Measurements from ENCODE around the gene ZNF669. TPM values are rescaled to one million over a fixed set of nuclear protein-coding genes. Genes with fewer than 3 reads are reported as not detected.

The ZNF669 gene
- polyA plus RNA-seq, 1 experiment, result 2.1 TPM

DNA sequence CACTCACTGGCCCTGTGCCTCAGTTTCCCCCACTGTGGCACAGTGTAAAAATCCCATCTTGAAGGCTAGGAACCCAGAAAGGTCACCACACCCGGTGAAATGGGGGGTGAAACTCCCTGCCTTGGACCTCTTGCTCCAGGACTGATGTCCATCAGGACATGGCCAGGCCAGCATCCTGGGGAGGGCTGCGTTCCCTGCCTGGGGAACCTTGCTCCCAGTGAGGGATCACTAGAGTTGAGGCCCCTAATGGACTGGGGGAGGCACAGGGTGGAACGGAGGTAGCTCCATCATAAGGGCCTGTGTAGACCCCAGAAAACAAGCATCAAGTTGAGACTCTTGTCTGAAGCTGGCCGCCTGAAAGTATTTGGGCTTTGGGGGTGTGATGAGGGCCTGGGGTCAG, 15.2 kb downstream of the ZNF669 start:
- no peak for DNase-seq (ENCODE audit: low read depth)
- H3K36me3 ChIP-seq (ENCODE audit: control insufficient read depth, insufficient read depth, low read length), result no peaks in the 10 kb centered on the region
- H3K4me3 ChIP-seq (ENCODE audit: low read depth, low read length), result no peak overlapping the region
- ChIA-PET CTCF (interaction anchor here (0.9 kb wide), 1 partner anchor 10 kb away, joined by 3 read pairs; the partner anchor contains the start of gene ZNF670), POLR2A (no interaction called here)
- TF ChIP-seq, protein P1, sequence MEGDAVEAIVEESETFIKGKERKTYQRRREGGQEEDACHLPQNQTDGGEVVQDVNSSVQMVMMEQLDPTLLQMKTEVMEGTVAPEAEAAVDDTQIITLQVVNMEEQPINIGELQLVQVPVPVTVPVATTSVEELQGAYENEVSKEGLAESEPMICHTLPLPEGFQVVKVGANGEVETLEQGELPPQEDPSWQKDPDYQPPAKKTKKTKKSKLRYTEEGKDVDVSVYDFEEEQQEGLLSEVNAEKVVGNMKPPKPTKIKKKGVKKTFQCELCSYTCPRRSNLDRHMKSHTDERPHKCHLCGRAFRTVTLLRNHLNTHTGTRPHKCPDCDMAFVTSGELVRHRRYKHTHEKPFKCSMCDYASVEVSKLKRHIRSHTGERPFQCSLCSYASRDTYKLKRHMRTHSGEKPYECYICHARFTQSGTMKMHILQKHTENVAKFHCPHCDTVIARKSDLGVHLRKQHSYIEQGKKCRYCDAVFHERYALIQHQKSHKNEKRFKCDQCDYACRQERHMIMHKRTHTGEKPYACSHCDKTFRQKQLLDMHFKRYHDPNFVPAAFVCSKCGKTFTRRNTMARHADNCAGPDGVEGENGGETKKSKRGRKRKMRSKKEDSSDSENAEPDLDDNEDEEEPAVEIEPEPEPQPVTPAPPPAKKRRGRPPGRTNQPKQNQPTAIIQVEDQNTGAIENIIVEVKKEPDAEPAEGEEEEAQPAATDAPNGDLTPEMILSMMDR (IDR thresholded peaks at IDR 0.05; ENCODE audit: insufficient read depth, low read depth, low read length), result no peak
- H3K27me3 ChIP-seq (ENCODE audit: control insufficient read depth, insufficient read depth, low read length), result no peaks in the 10 kb centered on the region

DNA sequence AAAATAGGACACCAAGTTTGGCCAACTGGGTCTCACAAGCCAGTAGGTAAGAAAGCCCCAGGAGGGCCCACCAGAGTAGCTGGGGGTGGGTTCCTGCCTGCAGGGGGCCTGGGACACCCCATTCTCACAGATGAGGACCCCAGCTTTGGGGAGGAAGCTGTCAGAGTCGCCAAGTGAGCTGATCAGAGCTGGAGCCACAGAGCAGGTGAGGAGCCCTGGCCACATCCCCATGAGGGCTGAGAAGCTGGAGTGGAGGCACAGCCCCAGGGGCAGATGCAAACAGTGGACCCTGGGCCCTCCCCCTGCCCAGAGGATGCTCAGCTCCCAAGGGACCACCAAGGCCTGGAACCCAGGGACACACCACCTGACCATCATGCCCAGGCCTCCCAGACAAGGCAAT, 16.9 kb downstream of the ZNF669 start:
- H3K36me3 ChIP-seq (ENCODE audit: control insufficient read depth, insufficient read depth, low read length), result no peaks in the 10 kb centered on the region
- CTCF ChIA-PET, result interaction anchor here (0.8 kb wide), 1 partner anchor 14 kb away, joined by 3 read pairs; no protein-coding TSS in a partner anchor
- DNase-seq (ENCODE audit: low read depth), result no peak
- no peak overlapping the region for H3K4me3 ChIP-seq (ENCODE audit: low read depth, low read length)
- no peaks in the 10 kb centered on the region for H3K27me3 ChIP-seq (ENCODE audit: control insufficient read depth, insufficient read depth, low read length)
- TF ChIP-seq, protein P1 (IDR thresholded peaks at IDR 0.05; ENCODE audit: insufficient read depth, low read depth, low read length), result no peak
- POLR2A ChIA-PET, result no interaction called here

DNA sequence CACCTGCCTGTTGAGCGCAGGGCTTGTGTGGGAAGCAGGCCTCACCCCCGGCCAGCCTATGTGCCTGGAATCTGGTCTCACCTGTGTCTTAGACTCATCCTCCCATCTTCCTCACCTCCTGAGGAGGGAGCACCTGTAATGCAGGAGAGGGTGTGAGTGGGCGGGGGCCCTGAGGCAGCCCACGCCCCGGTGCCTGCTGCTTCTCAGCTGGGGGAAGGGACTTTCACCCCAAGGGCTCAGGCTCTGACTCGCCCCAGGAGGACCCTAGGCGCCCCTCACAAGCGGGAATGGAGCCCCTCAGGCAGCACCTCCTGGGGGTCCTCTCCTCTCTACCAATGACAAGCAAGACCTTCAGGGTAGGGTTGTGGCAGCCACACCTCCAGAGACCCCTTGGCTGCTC, 18.8 kb downstream of the ZNF669 start:
- ChIA-PET CTCF (no interaction called here), POLR2A (no interaction called here)
- DNase-seq (ENCODE audit: low read depth), result no peak
- Histone ChIP-seq H3K36me3 (ENCODE audit: control insufficient read depth, insufficient read depth, low read length) (no peaks in the 10 kb centered on the region), H3K4me3 (ENCODE audit: low read depth, low read length) (no peak overlapping the region), H3K27me3 (ENCODE audit: control insufficient read depth, insufficient read depth, low read length) (no peaks in the 10 kb centered on the region)
- TF ChIP-seq, protein P1 (IDR thresholded peaks at IDR 0.05; ENCODE audit: insufficient read depth, low read depth, low read length), result no peak

DNA sequence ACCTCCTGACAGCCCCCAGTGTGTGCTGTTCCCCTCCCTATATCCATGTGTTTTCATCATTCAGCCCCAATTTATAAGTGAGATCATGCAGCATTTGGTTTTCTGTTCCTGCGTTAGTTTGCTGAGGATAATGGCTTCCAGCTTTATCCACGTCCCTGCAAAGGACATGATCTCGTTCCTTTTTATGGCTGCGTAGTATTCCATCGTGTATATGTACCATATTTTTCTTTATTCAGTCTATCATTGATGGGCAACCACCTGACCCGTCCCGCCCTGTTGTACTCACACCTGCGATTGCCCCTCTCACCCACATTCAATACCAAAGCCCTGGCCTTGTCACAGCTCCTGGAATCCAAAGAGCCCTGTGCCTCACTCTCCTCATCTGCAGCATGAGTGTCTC, 19.4 kb downstream of the ZNF669 start:
- ChIA-PET CTCF (no interaction called here), POLR2A (no interaction called here)
- DNase-seq (ENCODE audit: low read depth), result no peak
- H3K27me3 ChIP-seq (ENCODE audit: control insufficient read depth, insufficient read depth, low read length), result no peaks in the 10 kb centered on the region
- TF ChIP-seq, protein P1 (IDR thresholded peaks at IDR 0.05; ENCODE audit: insufficient read depth, low read depth, low read length), result no peak
- H3K4me3 ChIP-seq (ENCODE audit: low read depth, low read length), result no peak overlapping the region
- no peaks in the 10 kb centered on the region for H3K36me3 ChIP-seq (ENCODE audit: control insufficient read depth, insufficient read depth, low read length)

DNA sequence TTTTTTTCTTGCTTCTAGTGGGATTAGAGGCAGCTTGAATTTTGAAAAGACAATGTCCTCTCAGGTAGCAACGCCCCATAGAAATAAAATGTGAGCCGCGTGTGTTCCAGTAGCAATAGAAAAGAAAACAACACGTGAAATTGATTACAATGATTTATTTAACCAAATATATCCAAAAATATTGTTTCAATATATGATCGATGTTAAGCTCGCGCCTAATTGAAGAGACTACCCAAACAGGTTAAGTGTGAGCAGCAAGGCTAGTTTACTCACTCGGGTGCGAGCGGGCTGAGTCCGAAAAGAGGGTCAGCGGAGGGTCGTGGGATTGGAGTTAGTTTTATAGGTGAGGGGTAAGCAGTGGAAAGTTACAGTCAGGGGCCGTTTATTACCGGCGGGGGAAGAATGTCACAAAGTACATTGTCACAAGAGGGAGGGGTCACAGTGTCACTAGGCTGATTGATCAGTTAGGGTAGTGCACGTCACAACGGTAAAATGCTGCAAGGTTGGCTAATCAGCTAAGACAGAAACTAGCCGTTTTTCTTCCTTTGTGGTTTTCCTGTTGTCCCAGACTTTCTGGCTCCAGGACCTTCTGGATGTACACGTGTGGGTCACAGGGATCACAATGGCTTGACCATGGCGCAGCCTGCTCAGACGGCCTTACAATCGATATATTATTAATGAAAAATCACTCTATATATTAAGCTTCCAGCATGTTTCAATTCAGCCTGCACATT, 24.8 kb downstream of the ZNF669 start:
- ChIA-PET POLR2A (no interaction called here), CTCF (interaction anchor here (0.9 kb wide), 1 partner anchor 10 kb away, joined by 3 read pairs; no protein-coding TSS in a partner anchor)
- Histone ChIP-seq H3K4me3 (ENCODE audit: low read depth, low read length) (no peak overlapping the region), H3K36me3 (ENCODE audit: control insufficient read depth, insufficient read depth, low read length) (no peaks in the 10 kb centered on the region), H3K27me3 (ENCODE audit: control insufficient read depth, insufficient read depth, low read length) (no peaks in the 10 kb centered on the region)
- TF ChIP-seq, protein P1 (IDR thresholded peaks at IDR 0.05; ENCODE audit: insufficient read depth, low read depth, low read length), result no peak
- DNase-seq (ENCODE audit: low read depth), result no peak
